Kidney (tissue), 14 donors: ENCODE data around the gene CRYGA. TPM values are rescaled to one million over a fixed set of nuclear protein-coding genes. Genes with fewer than 3 reads are reported as not detected.

Experiments
- DNase-seq, 5 donors: peaks; one replicate each; pipeline ENCODE4 v3.0.0-alpha.2; 2013 to 2020
- FAIRE-seq: peaks from 2 replicates; lab custom pipeline; 2012; peaks lifted over from hg19 to GRCh38; lab: Jason Lieb, UNC
- H3K27ac ChIP-seq, 2 donors: one replicate each; pipeline ENCODE4 v1.7.0; 2013; ENCODE audit warnings: low read depth in 2 of 2, low read length in 2 of 2, inconsistent platforms in 1 of 2
- H3K27me3 ChIP-seq: one replicate; pipeline ENCODE4 v1.7.1; 2013; ENCODE audit warnings: low read length, inconsistent platforms; ENCODE audit not compliant: control insufficient read depth, insufficient read depth
- H3K36me3 ChIP-seq, 3 donors: one replicate each; pipeline versions ENCODE4 v1.7.0 to v1.7.1; 2013; ENCODE audit warnings: low read length in 3 of 3, control low read depth in 1 of 3, inconsistent platforms in 1 of 3; ENCODE audit not compliant: insufficient read depth in 3 of 3, control insufficient read depth in 2 of 3
- H3K4me1 ChIP-seq, 3 donors: one replicate each; pipeline versions ENCODE4 v1.7.0 to v1.7.1; 2013; ENCODE audit warnings: low read length in 3 of 3, inconsistent platforms in 1 of 3, low read depth in 1 of 3; ENCODE audit not compliant: control insufficient read depth in 2 of 3, insufficient read depth in 2 of 3
- H3K4me3 ChIP-seq, 3 donors: one replicate each; pipeline versions ENCODE4 v1.7.0 to v1.8.1; 2013; ENCODE audit warnings: low read length in 3 of 3, control low read depth in 1 of 3, inconsistent platforms in 1 of 3
- H3K9ac ChIP-seq, 3 donors: one replicate each; pipeline versions ENCODE4 v1.7.0 to v1.7.1; 2013; ENCODE audit warnings: low read length in 3 of 3, control low read depth in 1 of 3, inconsistent platforms in 1 of 3
- H3K9me3 ChIP-seq, 3 donors: one replicate each; pipeline versions ENCODE4 v1.7.0 to v1.7.1; 2013; ENCODE audit warnings: low read length in 3 of 3, control low read depth in 1 of 3, inconsistent platforms in 1 of 3; ENCODE audit not compliant: control insufficient read depth in 2 of 3, insufficient read depth in 1 of 3
- CTCF ChIP-seq: IDR thresholded peaks from 3 replicates; pipeline ENCODE4 v1.5.1; 2012; ENCODE audit warnings: mild to moderate bottlenecking, moderate library complexity, borderline replicate concordance; ENCODE audit not compliant: insufficient read depth; ENCODE audit errors: extremely low read depth
- intact Hi-C: fragments of 100-400 bp; cut with DNase I; formaldehyde crosslinking; loops from one replicate; pipeline ENCODE4 v1.11.1; 2022
- polyA plus RNA-seq: library from polyadenylated mRNA; stranded (reverse); fragments of 350-450 nt; fragmentation: Illumina TruSeq; extraction: RNeasy Lipid Tissue Mini Kit (QIAGEN cat#74804); gene quantifications from one replicate; pipeline ENCODE4 v1.2.3, GENCODE V29; 2014; ENCODE audit warnings: low read depth, low replicate concordance; ENCODE audit not compliant: insufficient read depth
- total RNA-seq: library from RNA; stranded (reverse); fragmentation: NEBNext Ultra II Directional; extraction: Animal tissue kit (Norgen Biotek cat#: 25700); gene quantifications from one replicate; pipeline ENCODE4 v1.2.1, GENCODE V29; 2021
- donor health status: control.
- donor health status: control.
- donor health status: control.
- donor health status: control.
- donor health status: control.
- donor health status: DM: yes; HTN: yes; CAD: no.
- donor health status: Normal renal cell carcinoma (clear cell type).

The CRYGA gene
- total and polyA plus RNA-seq, 2 donors from 2014 or later = not detected

GRCh38 chr2:208189810-208190503, 26.6 kb upstream of the CRYGA start, which contains the start of gene C2orf80:
C2orf80 (minus strand) TSS chr2:208190030; CDS start chr2:208186986, 3,044 bp downstream.
- Histone ChIP-seq H3K9me3 (no peaks in the 10 kb centered on the region), H3K36me3 (no peaks in the 10 kb centered on the region), H3K4me3 (no peak within 1 kb of the TSS), H3K27me3 (no peaks in the 10 kb centered on the region), H3K4me1 (no peaks in the 10 kb centered on the region), H3K27ac (no peak within 1 kb of the TSS), H3K9ac (no peak within 1 kb of the TSS)
- no peak for FAIRE-seq
- intact Hi-C loops = no loop called here
- peak in 2 of 5 donors; percentile 24 to 32 for DNase-seq
- TF ChIP-seq CTCF = no peak

GRCh38 chr2:208189069-208189809, 25.9 kb upstream of the CRYGA start:
- H3K4me3 ChIP-seq = no peak overlapping the region
- no peaks in the 10 kb centered on the region for H3K4me1 ChIP-seq
- no peaks in the 10 kb centered on the region for H3K36me3 ChIP-seq
- no peak overlapping the region for H3K27ac ChIP-seq
- intact Hi-C loops = no loop called here
- no peak overlapping the region for H3K9ac ChIP-seq
- no peak for DNase-seq
- TF ChIP-seq CTCF = no peak
- no peak for FAIRE-seq
- no peaks in the 10 kb centered on the region for H3K27me3 ChIP-seq
- no peaks in the 10 kb centered on the region for H3K9me3 ChIP-seq

GRCh38 chr2:208186893-208187292, 23.5 kb upstream of the CRYGA start:
- Histone ChIP-seq H3K27ac (no peak overlapping the region), H3K9me3 (no peaks in the 10 kb centered on the region), H3K4me3 (no peak overlapping the region), H3K36me3 (no peaks in the 10 kb centered on the region), H3K9ac (no peak overlapping the region), H3K4me1 (no peaks in the 10 kb centered on the region), H3K27me3 (no peaks in the 10 kb centered on the region)
- DNase-seq = no peak
- TF ChIP-seq CTCF = no peak
- intact Hi-C loops = no loop called here
- FAIRE-seq = no peak
